GM12892 (cell line): ENCODE data around the gene HBQ1.
"Not testable (repeated sequence)": the region's sequence is repeated elsewhere in the genome, so short reads cannot be mapped to it uniquely, and the experiment has no call there.

Source experiments
- POLR2A ChIP-seq: IDR thresholded peaks from 2 replicates; pipeline ENCODE4 v1.6.1; 2011; ENCODE audit warnings: low read depth, low read length, control low read depth
- TAF1 ChIP-seq: IDR thresholded peaks from 2 replicates; pipeline ENCODE4 v1.6.1; 2011; ENCODE audit warnings: low read depth, mild to moderate bottlenecking, control low read depth, low read length, borderline replicate concordance

DNA sequence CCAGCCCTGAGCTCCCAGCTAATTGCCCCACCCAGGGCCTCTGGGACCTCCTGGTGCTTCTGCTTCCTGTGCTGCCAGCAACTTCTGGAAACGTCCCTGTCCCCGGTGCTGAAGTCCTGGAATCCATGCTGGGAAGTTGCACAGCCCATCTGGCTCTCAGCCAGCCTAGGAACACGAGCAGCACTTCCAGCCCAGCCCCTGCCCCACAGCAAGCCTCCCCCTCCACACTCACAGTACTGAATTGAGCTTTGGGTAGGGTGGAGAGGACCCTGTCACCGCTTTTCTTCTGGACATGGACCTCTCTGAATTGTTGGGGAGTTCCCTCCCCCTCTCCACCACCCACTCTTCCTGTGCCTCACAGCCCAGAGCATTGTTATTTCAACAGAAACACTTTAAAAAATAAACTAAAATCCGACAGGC lies 10.2 kb upstream of the HBQ1 start:
- not testable (repeated sequence) for TF ChIP-seq POLR2A, TAF1
